ENCODE measurements around the gene NHS.
"Not testable (repeated sequence)": the region's sequence is repeated elsewhere in the genome, so short reads cannot be mapped to it uniquely, and the experiment has no call there.

NHS gene

DNA sequence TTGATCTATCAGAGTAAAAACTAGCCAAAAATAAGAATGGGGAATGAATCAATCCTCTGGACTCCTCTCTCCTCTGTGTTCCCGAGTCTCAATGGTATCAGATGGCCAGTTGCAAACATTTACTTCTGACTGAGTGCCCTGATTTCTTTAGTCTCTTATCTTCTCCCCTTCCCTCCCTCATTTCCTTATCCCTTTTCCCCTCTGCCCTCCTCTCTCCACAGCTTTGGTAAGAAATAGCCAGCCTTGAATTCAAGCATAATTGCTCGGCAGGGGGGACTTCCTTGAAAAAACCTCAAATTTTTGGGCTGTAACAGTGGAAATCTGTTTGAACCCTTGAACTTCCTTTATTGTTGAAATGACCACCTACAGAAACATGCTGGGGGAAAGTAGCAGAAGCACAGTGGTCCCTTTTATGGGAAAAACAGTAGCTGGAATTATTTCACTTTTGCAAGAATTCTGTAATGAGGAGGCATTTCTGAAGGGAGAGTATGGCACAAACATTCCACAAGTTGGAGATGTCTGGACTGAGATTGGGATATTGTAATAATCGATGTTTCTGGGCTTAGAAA is 40.3 kb downstream of the NHS start:
- Mint-ChIP-seq H3K4me3 (no peak overlapping the region), H3K9me3 (ENCODE audit: low read depth) (no peaks in the 10 kb centered on the region), H3K27me3 (peaks cover 7% of the 10 kb centered on the region), H3K36me3 (no peaks in the 10 kb centered on the region), H3K4me1 (ENCODE audit: low read depth) (peaks cover 9% of the 10 kb centered on the region), H3K27ac (no peak overlapping the region)

DNA sequence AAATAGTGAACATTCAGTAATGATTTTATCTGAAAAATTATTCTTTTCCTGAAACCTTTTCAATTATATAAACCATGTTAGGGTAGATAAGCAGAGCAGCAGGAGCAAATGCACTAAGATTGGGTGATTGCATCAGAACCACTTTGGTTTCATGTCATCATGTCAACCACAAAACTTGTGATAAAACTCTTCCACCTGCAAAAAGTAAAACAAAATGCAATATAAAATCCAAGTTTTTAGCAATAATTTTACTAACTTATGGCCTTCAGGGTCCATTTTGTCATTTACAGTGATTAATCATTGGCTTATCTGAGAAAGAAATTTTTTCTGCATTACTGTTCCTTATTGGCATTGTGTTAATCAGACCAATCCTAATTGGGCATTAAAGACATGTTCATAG is 42.4 kb downstream of the NHS start:
- H3K36me3 Mint-ChIP-seq = no peaks in the 10 kb centered on the region
- H3K27me3 Mint-ChIP-seq = peaks cover 7% of the 10 kb centered on the region
- H3K27ac Mint-ChIP-seq = no peak overlapping the region
- H3K4me3 Mint-ChIP-seq = no peak overlapping the region
- no peaks in the 10 kb centered on the region for H3K9me3 Mint-ChIP-seq (ENCODE audit: low read depth)
- peaks cover 9% of the 10 kb centered on the region for H3K4me1 Mint-ChIP-seq (ENCODE audit: low read depth)

DNA sequence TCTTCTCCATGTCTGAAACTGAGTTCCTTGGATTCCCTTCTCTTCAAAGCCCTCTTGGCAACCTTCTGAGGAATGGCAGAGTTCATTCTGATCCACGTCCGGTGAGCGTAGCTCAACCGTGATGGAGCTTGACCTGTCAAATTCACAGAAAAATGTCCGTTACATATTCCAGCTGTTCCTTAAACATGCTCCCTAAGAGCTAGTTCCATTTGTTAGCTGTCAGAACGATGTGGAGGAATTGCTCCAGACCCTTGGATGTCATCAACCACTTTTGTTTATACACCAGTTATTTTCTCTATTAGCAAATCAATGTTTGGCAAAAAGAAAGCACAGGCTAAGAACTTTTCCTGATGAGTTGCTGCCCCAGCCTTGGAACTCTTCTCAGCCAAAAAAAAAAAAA is 50.1 kb downstream of the NHS start:
- H3K9me3 Mint-ChIP-seq (ENCODE audit: low read depth) = no peaks in the 10 kb centered on the region
- H3K27me3 Mint-ChIP-seq = no peaks in the 10 kb centered on the region
- no peaks in the 10 kb centered on the region for H3K36me3 Mint-ChIP-seq
- H3K4me1 Mint-ChIP-seq (ENCODE audit: low read depth) = no peaks in the 10 kb centered on the region
- H3K4me3 Mint-ChIP-seq = no peak overlapping the region
- no peak overlapping the region for H3K27ac Mint-ChIP-seq

DNA sequence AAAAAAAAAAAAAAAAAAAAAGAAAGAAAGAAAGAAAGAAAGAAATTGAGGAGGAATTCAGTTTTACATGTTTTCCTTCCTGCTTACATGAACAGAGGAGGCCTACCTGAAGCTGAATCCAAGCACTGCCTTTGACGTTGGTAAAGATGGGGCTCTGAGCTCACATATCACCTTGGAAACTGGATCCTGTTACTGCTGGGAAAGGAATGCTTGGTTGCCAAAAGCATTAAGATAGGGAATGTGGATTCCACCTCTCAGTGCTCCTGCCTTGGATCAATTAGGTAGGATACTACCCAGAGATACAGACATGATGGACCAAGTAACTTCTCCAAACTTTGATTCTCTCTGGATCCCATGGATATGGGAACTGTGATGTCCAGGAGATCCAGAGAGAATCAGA is 50.6 kb downstream of the NHS start:
- Mint-ChIP-seq H3K27me3 (peaks cover 1% of the 10 kb centered on the region), H3K4me1 (ENCODE audit: low read depth) (no peaks in the 10 kb centered on the region), H3K27ac (no peak overlapping the region), H3K36me3 (no peaks in the 10 kb centered on the region), H3K4me3 (no peak overlapping the region), H3K9me3 (ENCODE audit: low read depth) (no peaks in the 10 kb centered on the region)

DNA sequence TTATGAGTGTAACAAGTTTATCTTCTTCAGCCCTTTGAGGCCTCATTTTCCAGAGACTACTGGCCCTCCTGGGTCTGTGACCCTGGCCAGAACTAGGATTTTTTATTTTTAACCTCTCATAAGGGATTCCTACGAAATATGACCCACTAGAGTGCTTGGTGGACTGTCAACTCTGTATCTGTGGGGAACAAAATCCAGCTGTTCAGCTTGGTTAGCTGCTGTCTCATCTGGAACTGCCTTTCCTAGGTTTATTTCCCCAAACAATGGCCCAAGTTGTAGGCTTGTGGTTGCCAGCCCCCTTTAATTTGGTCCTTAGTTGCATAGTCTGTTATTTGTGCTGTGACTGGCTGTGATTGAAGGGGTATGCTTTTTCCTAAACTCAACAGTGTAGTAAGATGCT is 56.2 kb downstream of the NHS start:
- Mint-ChIP-seq H3K27me3 (peaks cover 6% of the 10 kb centered on the region), H3K4me1 (ENCODE audit: low read depth) (no peaks in the 10 kb centered on the region), H3K4me3 (no peak overlapping the region), H3K36me3 (no peaks in the 10 kb centered on the region), H3K9me3 (ENCODE audit: low read depth) (no peaks in the 10 kb centered on the region), H3K27ac (no peak overlapping the region)

DNA sequence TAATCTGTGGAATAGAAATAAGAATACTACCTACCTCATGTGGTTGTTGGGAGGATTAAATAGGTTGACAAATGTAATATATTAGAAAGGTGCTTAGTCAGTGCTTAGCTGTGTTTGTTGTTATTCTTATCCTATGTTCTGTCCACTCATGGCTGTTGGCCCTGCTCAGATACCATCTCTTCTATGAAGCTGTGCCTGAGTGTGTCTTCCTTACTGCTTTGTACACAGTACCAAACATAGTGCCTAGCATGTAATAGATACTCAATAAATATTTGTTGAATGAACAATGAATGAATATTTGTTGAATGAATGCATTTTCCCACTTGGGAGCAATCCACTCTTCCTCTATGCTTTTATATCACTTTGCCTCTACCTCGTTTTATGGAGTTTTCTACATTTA is 57.2 kb downstream of the NHS start:
- H3K36me3 Mint-ChIP-seq = no peaks in the 10 kb centered on the region
- no peak overlapping the region for H3K4me3 Mint-ChIP-seq
- H3K4me1 Mint-ChIP-seq (ENCODE audit: low read depth) = no peaks in the 10 kb centered on the region
- no peak overlapping the region for H3K27ac Mint-ChIP-seq
- H3K9me3 Mint-ChIP-seq (ENCODE audit: low read depth) = no peaks in the 10 kb centered on the region
- peaks cover 6% of the 10 kb centered on the region for H3K27me3 Mint-ChIP-seq

DNA sequence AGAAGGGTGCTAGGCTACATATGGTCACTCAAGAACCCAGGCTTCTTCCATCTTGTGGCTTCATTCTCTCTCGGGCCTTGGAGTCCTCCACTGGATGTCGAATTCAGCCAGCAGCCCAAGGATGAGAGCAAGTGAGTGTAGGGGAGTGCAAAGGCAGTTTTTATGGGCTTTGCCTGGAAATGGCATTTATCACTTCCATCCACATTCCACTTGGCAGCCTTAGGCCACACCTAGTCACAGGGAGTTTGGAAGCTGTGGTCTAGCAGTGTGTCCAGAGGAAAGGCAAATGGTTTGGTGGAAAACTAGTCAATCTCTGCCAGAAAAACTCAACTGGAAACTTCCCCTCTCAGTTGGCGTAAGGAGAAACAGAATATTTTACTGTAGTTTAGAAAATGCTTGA is 59.0 kb downstream of the NHS start:
- Mint-ChIP-seq H3K27ac (no peak overlapping the region), H3K36me3 (no peaks in the 10 kb centered on the region), H3K27me3 (peaks cover 6% of the 10 kb centered on the region), H3K9me3 (ENCODE audit: low read depth) (no peaks in the 10 kb centered on the region), H3K4me1 (ENCODE audit: low read depth) (no peaks in the 10 kb centered on the region), H3K4me3 (no peak overlapping the region)

DNA sequence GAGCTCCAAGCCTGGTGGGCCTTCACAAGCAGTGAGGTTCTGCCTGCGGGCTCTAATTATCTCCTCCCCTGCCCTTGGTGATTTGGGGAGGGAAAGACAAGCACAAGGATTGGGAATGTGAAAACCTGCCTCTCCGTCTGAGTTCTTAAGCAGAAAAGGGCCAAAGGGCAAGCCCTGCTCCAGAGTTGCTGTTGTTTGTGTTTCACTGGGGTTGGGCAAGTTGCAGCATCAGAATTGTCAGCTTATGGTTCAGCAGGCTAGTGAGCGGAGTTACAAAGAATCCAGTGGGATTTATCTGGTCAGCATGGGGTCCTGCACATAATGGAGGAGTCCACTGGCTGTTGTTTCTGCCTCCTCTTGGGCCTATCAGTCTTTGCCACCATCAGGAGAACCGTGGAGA is 60.5 kb downstream of the NHS start:
- H3K4me1 Mint-ChIP-seq (ENCODE audit: low read depth) = no peaks in the 10 kb centered on the region
- H3K36me3 Mint-ChIP-seq = no peaks in the 10 kb centered on the region
- no peak overlapping the region for H3K4me3 Mint-ChIP-seq
- no peak overlapping the region for H3K27ac Mint-ChIP-seq
- peaks cover 6% of the 10 kb centered on the region for H3K27me3 Mint-ChIP-seq
- H3K9me3 Mint-ChIP-seq (ENCODE audit: low read depth) = no peaks in the 10 kb centered on the region

DNA sequence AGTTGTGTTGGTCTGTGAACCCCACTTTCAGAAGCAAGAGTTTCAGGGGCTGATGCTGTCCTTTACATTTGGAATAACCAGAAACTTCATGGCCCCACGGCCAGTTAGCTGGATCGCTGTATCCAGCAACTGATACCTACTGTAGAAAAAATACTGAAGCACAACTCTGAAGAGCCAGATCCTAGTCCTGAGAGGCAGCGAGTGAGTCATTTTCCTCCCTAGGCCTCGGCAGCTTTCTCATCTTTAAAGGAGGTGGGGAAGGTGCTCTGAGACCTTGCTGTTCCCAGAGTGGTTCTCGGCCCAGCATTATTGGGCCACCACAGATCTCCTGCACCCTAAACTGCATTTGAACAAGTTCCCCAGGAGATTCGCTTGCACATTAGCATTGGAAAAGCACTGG is 63.2 kb downstream of the NHS start:
- no peak overlapping the region for H3K4me3 Mint-ChIP-seq
- H3K27ac Mint-ChIP-seq = no peak overlapping the region
- no peaks in the 10 kb centered on the region for H3K36me3 Mint-ChIP-seq
- H3K4me1 Mint-ChIP-seq (ENCODE audit: low read depth) = no peaks in the 10 kb centered on the region
- H3K27me3 Mint-ChIP-seq = peaks cover under 1% of the 10 kb centered on the region
- H3K9me3 Mint-ChIP-seq (ENCODE audit: low read depth) = no peaks in the 10 kb centered on the region

DNA sequence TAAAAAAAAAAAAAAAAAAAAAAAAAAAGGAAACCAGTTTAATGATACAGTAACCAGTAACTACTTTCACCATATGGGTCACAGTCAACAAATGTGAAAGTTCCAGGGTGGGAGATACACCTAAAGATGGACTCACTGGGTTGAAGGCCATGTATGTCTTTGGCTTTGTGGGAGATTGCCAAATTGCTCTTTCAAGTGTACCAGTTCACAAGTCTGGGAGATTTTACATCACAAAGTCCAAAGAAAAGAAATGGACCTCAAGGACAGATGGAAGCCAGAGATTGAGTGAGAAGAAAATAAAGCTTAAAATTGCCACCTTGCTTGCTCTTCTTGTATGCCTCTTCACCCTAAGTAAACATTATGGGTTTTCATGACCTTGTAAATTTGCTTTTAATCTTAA is 65.3 kb downstream of the NHS start:
- Mint-ChIP-seq H3K4me1 (ENCODE audit: low read depth) (no peaks in the 10 kb centered on the region), H3K4me3 (no peak overlapping the region), H3K27me3 (no peaks in the 10 kb centered on the region), H3K9me3 (ENCODE audit: low read depth) (no peaks in the 10 kb centered on the region), H3K27ac (no peak overlapping the region), H3K36me3 (no peaks in the 10 kb centered on the region)

DNA sequence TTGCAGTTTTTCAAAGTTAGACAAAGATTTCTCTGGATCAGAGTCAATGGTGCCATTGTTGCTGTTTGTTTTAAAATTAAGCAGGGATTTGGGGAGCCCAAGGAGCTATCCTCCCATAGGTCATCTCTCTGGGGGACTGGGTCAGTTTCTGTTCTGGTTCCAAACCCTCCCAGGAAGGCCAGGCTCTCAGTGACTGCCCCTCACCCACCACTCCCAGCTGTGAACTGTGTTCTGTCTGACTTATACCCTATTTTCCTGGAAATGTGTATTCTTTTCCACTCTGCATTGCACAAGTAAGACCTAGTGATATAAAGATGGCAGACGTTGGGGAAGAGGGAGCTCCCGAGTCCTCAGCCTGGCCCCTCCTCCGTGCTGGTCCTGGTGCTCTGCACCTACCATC is 65.8 kb downstream of the NHS start:
- H3K9me3 Mint-ChIP-seq (ENCODE audit: low read depth) = no peaks in the 10 kb centered on the region
- no peaks in the 10 kb centered on the region for H3K4me1 Mint-ChIP-seq (ENCODE audit: low read depth)
- no peak overlapping the region for H3K4me3 Mint-ChIP-seq
- H3K36me3 Mint-ChIP-seq = no peaks in the 10 kb centered on the region
- no peaks in the 10 kb centered on the region for H3K27me3 Mint-ChIP-seq
- H3K27ac Mint-ChIP-seq = no peak overlapping the region

DNA sequence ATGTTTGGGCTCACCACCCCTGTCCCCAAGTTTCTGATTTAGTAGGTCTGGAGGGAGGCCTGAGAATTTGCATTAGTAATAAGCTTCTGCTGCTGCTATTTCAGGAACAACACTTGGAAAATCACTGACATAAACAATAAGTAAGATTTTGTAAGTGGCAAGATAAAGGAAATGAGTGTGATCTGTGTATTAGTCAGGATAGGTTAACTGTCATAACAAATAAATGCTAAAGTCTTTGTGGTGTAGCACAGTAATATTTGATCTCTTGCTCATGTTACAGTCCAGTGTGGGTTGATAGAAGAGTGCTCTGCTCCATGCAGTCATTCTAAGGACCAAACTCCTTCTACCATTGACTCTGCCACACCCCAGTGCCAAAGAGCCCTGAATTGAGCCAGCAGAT is 67.0 kb downstream of the NHS start:
- Mint-ChIP-seq H3K4me3 (no peak overlapping the region), H3K27ac (no peak overlapping the region), H3K27me3 (no peaks in the 10 kb centered on the region), H3K9me3 (ENCODE audit: low read depth) (no peaks in the 10 kb centered on the region), H3K4me1 (ENCODE audit: low read depth) (no peaks in the 10 kb centered on the region), H3K36me3 (no peaks in the 10 kb centered on the region)

DNA sequence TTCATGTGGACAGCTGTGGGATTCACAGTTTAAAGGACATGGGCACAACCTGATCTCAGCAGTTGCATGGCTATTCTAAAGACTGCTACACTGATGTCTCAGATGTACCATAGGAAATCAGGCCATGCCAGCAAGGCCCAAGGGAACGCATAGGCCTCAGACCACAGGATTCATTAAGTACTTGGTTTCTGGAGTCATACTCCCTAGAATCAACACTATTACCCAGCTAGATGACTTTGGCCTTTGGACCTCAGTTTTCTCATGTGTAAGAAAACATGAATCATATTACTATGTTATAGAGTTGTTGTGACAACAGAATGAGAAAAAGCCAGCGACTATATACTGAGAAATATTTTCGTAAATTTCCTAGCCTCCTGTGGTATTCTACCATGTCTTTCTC is 67.9 kb downstream of the NHS start:
- Mint-ChIP-seq H3K4me1 (ENCODE audit: low read depth) (no peaks in the 10 kb centered on the region), H3K4me3 (no peak overlapping the region), H3K27ac (no peak overlapping the region), H3K36me3 (no peaks in the 10 kb centered on the region), H3K27me3 (no peaks in the 10 kb centered on the region), H3K9me3 (ENCODE audit: low read depth) (no peaks in the 10 kb centered on the region)

DNA sequence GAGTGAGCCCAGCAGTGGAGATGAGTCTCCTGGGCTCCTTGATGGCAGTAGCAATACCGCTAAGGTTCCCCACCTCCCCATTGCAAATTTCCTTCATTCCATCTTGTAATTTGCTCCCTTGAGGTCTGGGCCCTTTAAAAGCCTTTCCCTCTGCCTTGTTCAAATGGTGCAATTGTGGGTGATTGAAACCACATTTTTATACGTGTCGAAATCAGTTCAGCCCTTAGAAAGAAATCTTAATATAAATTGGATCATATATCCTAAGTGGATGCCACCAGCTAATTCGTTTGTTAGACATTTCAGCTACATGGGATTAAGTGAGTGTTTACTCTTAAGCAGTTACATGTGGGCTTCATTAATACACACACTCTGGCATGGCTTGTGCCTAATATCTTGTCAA is 68.6 kb downstream of the NHS start:
- Mint-ChIP-seq H3K27me3 (no peaks in the 10 kb centered on the region), H3K27ac (no peak overlapping the region), H3K9me3 (ENCODE audit: low read depth) (no peaks in the 10 kb centered on the region), H3K4me3 (no peak overlapping the region), H3K4me1 (ENCODE audit: low read depth) (no peaks in the 10 kb centered on the region), H3K36me3 (no peaks in the 10 kb centered on the region)

DNA sequence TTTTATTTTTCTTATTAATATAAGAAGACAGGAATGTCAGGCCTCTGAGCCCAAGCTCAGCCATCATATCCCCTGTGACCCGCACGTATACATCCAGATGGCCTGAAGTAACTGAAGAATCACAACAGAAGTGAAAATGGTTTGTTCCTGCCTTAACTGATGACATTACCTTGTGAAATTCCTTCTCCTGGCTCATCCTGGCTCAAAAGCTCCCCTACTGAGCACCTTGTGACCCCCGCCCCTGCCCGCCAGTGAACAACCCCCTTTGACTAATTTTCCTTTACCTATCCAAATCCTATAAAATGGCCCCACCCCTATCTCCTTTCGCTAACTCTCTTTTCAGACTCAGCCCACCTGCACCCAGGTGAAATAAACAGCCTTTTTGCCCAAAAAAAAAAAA is 71.3 kb downstream of the NHS start:
- not testable (repeated sequence) for H3K27ac Mint-ChIP-seq; H3K9me3 Mint-ChIP-seq (ENCODE audit: low read depth); H3K4me3 Mint-ChIP-seq; H3K27me3 Mint-ChIP-seq; H3K4me1 Mint-ChIP-seq (ENCODE audit: low read depth); H3K36me3 Mint-ChIP-seq

DNA sequence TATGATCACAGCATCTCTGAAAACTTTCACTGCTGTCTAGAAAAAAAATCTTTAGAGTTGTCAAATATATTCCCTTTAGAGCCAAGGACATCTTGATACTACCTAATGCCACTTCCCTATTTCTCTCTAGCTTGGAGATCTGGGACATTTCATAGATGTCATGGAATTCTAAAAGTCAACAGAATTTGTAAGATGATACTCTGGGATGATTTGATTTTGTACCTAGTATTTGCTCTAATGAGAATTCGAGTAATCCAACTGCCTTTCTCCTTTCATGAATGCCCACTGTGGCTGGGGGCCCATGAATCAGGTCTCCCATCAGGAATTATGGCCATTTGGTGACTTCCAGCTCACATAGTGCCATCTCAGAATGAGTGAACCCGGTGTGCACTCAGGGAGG is 73.2 kb downstream of the NHS start:
- Mint-ChIP-seq H3K27ac (no peak overlapping the region), H3K36me3 (no peaks in the 10 kb centered on the region), H3K4me1 (ENCODE audit: low read depth) (no peaks in the 10 kb centered on the region)

DNA sequence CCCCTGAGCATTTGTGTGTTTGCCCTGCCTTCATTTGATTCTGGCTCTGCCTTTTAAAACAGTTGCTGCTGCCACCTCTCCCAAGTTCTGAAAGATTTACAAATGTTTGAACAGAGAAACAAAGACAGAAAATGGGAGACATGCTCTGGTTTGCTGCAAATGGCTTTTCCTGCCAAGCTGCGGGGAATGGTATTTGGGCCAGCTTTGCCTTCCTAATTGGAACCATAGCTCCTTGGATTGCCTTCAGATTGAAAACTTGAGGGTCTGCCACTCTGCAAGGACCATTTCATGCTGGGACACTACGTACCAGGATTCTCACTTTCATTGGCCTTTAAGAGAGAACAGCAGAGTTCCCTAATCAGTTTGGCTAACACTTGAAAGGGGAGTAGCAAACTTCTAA is 74.9 kb downstream of the NHS start:
- H3K4me3 Mint-ChIP-seq = no peak overlapping the region
- H3K4me1 Mint-ChIP-seq (ENCODE audit: low read depth) = no peaks in the 10 kb centered on the region
- H3K27me3 Mint-ChIP-seq = no peaks in the 10 kb centered on the region
- H3K36me3 Mint-ChIP-seq = no peaks in the 10 kb centered on the region
- no peaks in the 10 kb centered on the region for H3K9me3 Mint-ChIP-seq (ENCODE audit: low read depth)
- no peak overlapping the region for H3K27ac Mint-ChIP-seq

More for the DNA sequence above, 73.2 kb downstream of the NHS start:
- Mint-ChIP-seq H3K9me3 (ENCODE audit: low read depth) (no peaks in the 10 kb centered on the region), H3K27me3 (no peaks in the 10 kb centered on the region), H3K4me3 (no peak overlapping the region)

Measured in activated naive CD8-positive, alpha-beta T cell (primary cell).